ENCODE data around the gene ABHD6. TPM values are rescaled to one million over a fixed set of nuclear protein-coding genes. Genes with fewer than 3 reads are reported as not detected.

The ABHD6 gene
- total RNA-seq, 2 donors from 2014 or later, result 13.2 to 16.9 TPM

DNA sequence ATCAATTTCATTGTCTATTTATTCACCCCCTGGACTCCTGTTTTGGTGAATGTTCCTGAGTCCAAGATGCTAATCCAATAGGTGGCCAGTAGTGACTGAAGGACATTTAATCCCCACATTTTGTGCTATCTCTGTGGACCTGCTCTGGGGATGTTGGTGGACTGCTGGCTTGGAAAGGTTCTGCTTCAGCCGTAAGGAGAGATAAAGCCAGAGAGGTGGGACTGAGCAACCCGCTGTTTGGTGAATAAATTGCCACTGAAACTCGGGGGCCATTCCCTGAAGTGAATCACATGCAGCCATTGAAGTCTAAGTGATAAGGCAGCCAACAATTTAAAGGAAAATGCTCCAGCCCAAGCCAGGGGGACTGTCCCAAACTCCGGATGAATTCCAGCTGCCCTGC is 1.6 kb upstream of the ABHD6 start:
- 76% methylated on average over 4 of the region's 4 CpGs for WGBS
- H3K27ac ChIP-seq, result no peak overlapping the region
- no peaks in the 10 kb centered on the region for H3K36me3 ChIP-seq
- H3K4me1 ChIP-seq (replicated peaks), result no peaks in the 10 kb centered on the region
- no peak overlapping the region for H3K4me3 ChIP-seq
- H3K27me3 ChIP-seq (replicated peaks; ENCODE audit: insufficient read depth), result no peaks in the 10 kb centered on the region
- intact Hi-C loops (cut with DNase I), result loop anchor here (2.0 to 5.0 kb wide), 2 partner anchors 61 to 71 kb away; partner anchors contain the start of genes HTD2 and RPP14
- H3K9me3 ChIP-seq, result no peaks in the 10 kb centered on the region
- DNase-seq (ENCODE audit: low spot score), result no peak
- TF ChIP-seq POLR2A (IDR thresholded peaks at IDR 0.05) (no peak), CTCF (IDR thresholded peaks at IDR 0.05) (no peak), POLR2AphosphoS5 (IDR thresholded peaks at IDR 0.05) (no peak)

GRCh38 chr3:58236527-58237237 is 910 bp upstream of the ABHD6 start:
- Histone ChIP-seq H3K27me3 (replicated peaks; ENCODE audit: insufficient read depth) (no peaks in the 10 kb centered on the region), H3K27ac (peak overlapping the region; percentile 80 to 86), H3K4me1 (replicated peaks) (no peaks in the 10 kb centered on the region), H3K36me3 (no peaks in the 10 kb centered on the region), H3K9me3 (no peaks in the 10 kb centered on the region), H3K4me3 (peak overlapping the region; percentile 89 to 93)
- no peak for DNase-seq (ENCODE audit: low spot score)
- no peak for TF ChIP-seq CTCF (IDR thresholded peaks at IDR 0.05)
- no peak for TF ChIP-seq POLR2A (IDR thresholded peaks at IDR 0.05)
- TF ChIP-seq POLR2AphosphoS5 (IDR thresholded peaks at IDR 0.05), result no peak
- intact Hi-C loops (cut with DNase I), result loop anchor here (2.0 to 5.0 kb wide), 2 partner anchors 61 to 70 kb away; partner anchors contain the start of genes HTD2 and RPP14
- WGBS, result 17% methylated on average over 24 of the region's 24 CpGs

- H3K4me3 ChIP-seq, result peak overlapping the region; percentile 89 to 93
- peak overlapping the region; percentile 80 to 86 for H3K27ac ChIP-seq
- no peaks in the 10 kb centered on the region for H3K27me3 ChIP-seq (replicated peaks; ENCODE audit: insufficient read depth)
- WGBS, result under 1% methylated on average over 50 of the region's 53 CpGs
- DNase-seq (ENCODE audit: low spot score), result no peak
- intact Hi-C loops (cut with DNase I), result loop anchor here (2.0 to 5.0 kb wide), 2 partner anchors 59 to 69 kb away; partner anchors contain the start of genes HTD2 and RPP14
- no peaks in the 10 kb centered on the region for H3K9me3 ChIP-seq
- no peak for TF ChIP-seq POLR2A (IDR thresholded peaks at IDR 0.05)
- TF ChIP-seq CTCF (IDR thresholded peaks at IDR 0.05), result no peak
- TF ChIP-seq POLR2AphosphoS5 (IDR thresholded peaks at IDR 0.05), result no peak
- no peaks in the 10 kb centered on the region for H3K36me3 ChIP-seq
- H3K4me1 ChIP-seq (replicated peaks), result no peaks in the 10 kb centered on the region
Observed at GRCh38 chr3:58237941-58238681, 519 bp downstream of the ABHD6 start.

DNA sequence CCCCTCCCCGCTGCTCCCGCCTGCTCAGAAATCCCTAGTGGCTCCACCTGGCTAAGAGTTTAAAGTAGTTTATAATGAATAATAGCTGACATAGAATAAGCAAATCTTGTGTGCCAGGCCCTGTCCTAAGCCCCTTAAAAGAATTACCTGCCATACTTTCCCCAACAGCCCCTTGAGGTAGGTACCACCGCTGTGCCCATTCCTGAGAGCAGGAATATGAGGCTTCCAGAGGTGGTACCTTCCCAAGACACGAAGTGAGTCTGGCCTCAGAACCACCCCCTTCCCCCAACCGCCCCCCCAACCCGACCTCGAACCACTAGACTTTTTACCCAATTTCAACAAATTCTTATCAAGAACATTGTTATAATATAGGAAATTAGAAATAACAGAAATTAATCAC is 1.2 kb downstream of the ABHD6 start:
- Histone ChIP-seq H3K27ac (no peak overlapping the region), H3K4me3 (no peak overlapping the region), H3K4me1 (replicated peaks) (no peaks in the 10 kb centered on the region), H3K9me3 (no peaks in the 10 kb centered on the region), H3K27me3 (replicated peaks; ENCODE audit: insufficient read depth) (no peaks in the 10 kb centered on the region), H3K36me3 (no peaks in the 10 kb centered on the region)
- no peak for DNase-seq (ENCODE audit: low spot score)
- TF ChIP-seq CTCF (IDR thresholded peaks at IDR 0.05) (no peak), POLR2AphosphoS5 (IDR thresholded peaks at IDR 0.05) (no peak)
- WGBS, result 79% methylated on average over 7 of the region's 7 CpGs
- intact Hi-C loops (cut with DNase I), result loop anchor here (5.0 kb wide), 1 partner anchor 58 kb away; no protein-coding TSS in a partner anchor

Measured in prostate gland (tissue), 2 donors.